HCT116 (cell line): ENCODE results near the gene ABHD12B. TPM values are rescaled to one million over a fixed set of nuclear protein-coding genes. Genes with fewer than 3 reads are reported as not detected.

ENCODE experiments used
- ATAC-seq: fragments of 200-7000 bp; cut with Tn5 transposase; 2 replicates; pipeline ENCODE4 v1.9.1; 2020; ENCODE audit warnings: mild to moderate bottlenecking, moderate library complexity
- BruUV-seq: library from RNA; stranded (reverse); fragments of 400-500 nt; replicated peaks from 2 replicates; lab custom pipeline; 2021; lab: Mats Ljungman, UMichigan
- CTCF ChIA-PET: fragments of 300-600 bp; sonication (Branson Sonifier 250); formaldehyde crosslinking; loops from one replicate; lab custom pipeline; 2021; ENCODE audit warnings: antibody characterized with exemption; lab: Charles Lee
- POLR2A ChIA-PET: fragments of 300-600, 350-600 bp; sonication (Branson Sonifier 250); formaldehyde crosslinking; loops from one replicate; lab custom pipeline; 2021; ENCODE audit warnings: antibody characterized with exemption; lab: Charles Lee
- RAD21 ChIA-PET, 2 experiments: fragments of 300-600 bp; sonication (Branson Sonifier 250); formaldehyde crosslinking; loops; one replicate each; lab custom pipeline; 2023; ENCODE audit warnings: low total read pairs in 2 of 2; ENCODE audit not compliant: uncharacterized antibody in 2 of 2, unreplicated experiment in 2 of 2, low non-redundant PET in 1 of 2; lab: Charles Lee
- DNase-seq: peaks from one replicate; pipeline ENCODE4 v3.0.0-alpha.2; 2010; ENCODE audit warnings: low read depth, low spot score
- H2AFZ ChIP-seq: fragments of 200-600 bp; shearing (Covaris generic), sonication (generic); 2 replicates; pipeline ENCODE4 v1.6.1; 2017; ENCODE audit warnings: low read depth, mixed run types, mixed read lengths, antibody characterized with exemption, low read length; ENCODE audit not compliant: poor library complexity, severe bottlenecking
- H3K27ac ChIP-seq: 2 replicates; pipeline ENCODE4 v1.5.1; 2012; ENCODE audit warnings: low read depth, low read length
- H3K27me3 ChIP-seq: fragments of 200-600 bp; sonication (generic); 2 replicates; pipeline ENCODE4 v1.6.1; 2016; ENCODE audit warnings: mixed run types, low read length, mixed read lengths; ENCODE audit not compliant: insufficient read depth
- H3K36me3 ChIP-seq, 2 experiments: fragments of 200-500 bp in 1 of 2; fragments of 200-600 bp in 1 of 2; sonication (Bioruptor generic) in 1 of 2; sonication (generic) in 1 of 2; 2 replicates each; pipeline versions ENCODE4 v1.5.1 to v1.6.1; 2014 to 2016; ENCODE audit warnings: low read length in 2 of 2, inconsistent platforms in 1 of 2, mixed read lengths in 1 of 2, mixed run types in 1 of 2; ENCODE audit not compliant: insufficient read depth in 2 of 2, control insufficient read depth in 1 of 2
- H3K4me1 ChIP-seq, 2 experiments: fragments of 200-600 bp in 1 of 2; sonication (generic) in 1 of 2; 2 replicates each; pipeline versions ENCODE4 v1.5.1 to v1.6.1; 2012 to 2017; ENCODE audit warnings: low read length in 2 of 2, inconsistent platforms in 1 of 2, mild to moderate bottlenecking in 1 of 2, mixed read lengths in 1 of 2, mixed run types in 1 of 2, moderate library complexity in 1 of 2; ENCODE audit not compliant: insufficient read depth in 2 of 2, control insufficient read depth in 1 of 2
- H3K4me2 ChIP-seq: fragments of 200-600 bp; sonication (generic); 2 replicates; pipeline ENCODE4 v1.6.1; 2017; ENCODE audit warnings: mixed run types, low read length, mixed read lengths
- H3K4me3 ChIP-seq, 2 experiments: fragments of 200-600 bp in 1 of 2; sonication (generic) in 1 of 2; replicated peaks in 1 of 2; 2 replicates each; pipeline ENCODE4 v1.5.1; 2011 to 2016; ENCODE audit warnings: low read length in 2 of 2, control low read depth in 1 of 2, low read depth in 1 of 2, mild to moderate bottlenecking in 1 of 2, mixed read lengths in 1 of 2, mixed run types in 1 of 2
- H3K79me2 ChIP-seq: fragments of 200-600 bp; sonication (generic); 2 replicates; pipeline ENCODE4 v1.6.1; 2017; ENCODE audit warnings: mild to moderate bottlenecking, mixed run types, low read length, moderate library complexity, mixed read lengths; ENCODE audit not compliant: insufficient read depth
- H3K9ac ChIP-seq: fragments of 200-600 bp; sonication (generic); 2 replicates; pipeline ENCODE4 v1.6.1; 2016; ENCODE audit warnings: low read length, mixed read lengths
- H3K9me2 ChIP-seq: fragments of 200-600 bp; sonication (generic), shearing (Covaris generic); 2 replicates; pipeline ENCODE4 v1.6.1; 2017; ENCODE audit warnings: mixed run types, mild to moderate bottlenecking, moderate library complexity; ENCODE audit not compliant: insufficient read depth
- H3K9me3 ChIP-seq, 2 experiments: fragments of 200-500 bp in 1 of 2; fragments of 200-600 bp in 1 of 2; sonication (Bioruptor generic) in 1 of 2; sonication (generic) in 1 of 2; 2 replicates each; pipeline ENCODE4 v1.6.1; 2014 to 2017; ENCODE audit warnings: low read length in 2 of 2, mixed read lengths in 2 of 2, inconsistent platforms in 1 of 2, low read depth in 1 of 2, mild to moderate bottlenecking in 1 of 2, mixed run types in 1 of 2, moderate library complexity in 1 of 2; ENCODE audit not compliant: control insufficient read depth in 1 of 2, insufficient read depth in 1 of 2
- H4K20me1 ChIP-seq: fragments of 200-600 bp; sonication (generic), shearing (Covaris generic); 2 replicates; pipeline ENCODE4 v1.6.1; 2017; ENCODE audit warnings: mixed run types, mild to moderate bottlenecking, moderate library complexity; ENCODE audit not compliant: insufficient read depth
- CBX3 ChIP-seq: IDR thresholded peaks from 2 replicates; pipeline ENCODE4 v1.6.1; 2012; ENCODE audit warnings: low read depth
- CEBPB ChIP-seq: IDR thresholded peaks from 2 replicates; pipeline ENCODE4 v1.6.1; 2012; ENCODE audit warnings: low read depth
- EGR1 ChIP-seq: IDR thresholded peaks from 2 replicates; pipeline ENCODE4 v1.6.1; 2012; ENCODE audit warnings: low read depth
- ELF1 ChIP-seq: IDR thresholded peaks from 2 replicates; pipeline ENCODE4 v1.6.1; 2012; ENCODE audit warnings: low read depth, borderline replicate concordance
- EZH2phosphoT487 ChIP-seq: fragments of 200-600 bp; IDR thresholded peaks from 2 replicates; pipeline ENCODE4 v1.6.1; 2018; ENCODE audit warnings: antibody characterized with exemption, borderline replicate concordance
- FOSL1 ChIP-seq: IDR thresholded peaks from 2 replicates; pipeline ENCODE4 v1.6.1; 2012; ENCODE audit warnings: low read depth
- JUND ChIP-seq: IDR thresholded peaks from 2 replicates; pipeline ENCODE4 v1.6.1; 2012
- POLR2A ChIP-seq: IDR thresholded peaks from 2 replicates; pipeline ENCODE4 v1.7.0; 2011; ENCODE audit warnings: borderline replicate concordance; ENCODE audit not compliant: insufficient read depth, insufficient read length; ENCODE audit errors: extremely low read depth
- POLR2AphosphoS5 ChIP-seq: IDR thresholded peaks from 2 replicates; pipeline ENCODE4 v1.6.1; 2011; ENCODE audit warnings: mild to moderate bottlenecking, low read depth, low read length, moderate library complexity
- RAD21 ChIP-seq: IDR thresholded peaks from 2 replicates; pipeline ENCODE4 v1.6.1; 2012; ENCODE audit warnings: low read depth, mild to moderate bottlenecking
- SIN3A ChIP-seq: IDR thresholded peaks from 2 replicates; pipeline ENCODE4 v1.6.1; 2012; ENCODE audit warnings: low read depth
- SP1 ChIP-seq: IDR thresholded peaks from 2 replicates; pipeline ENCODE4 v1.6.1; 2012; ENCODE audit warnings: low read depth
- SRF ChIP-seq: IDR thresholded peaks from 2 replicates; pipeline ENCODE4 v1.6.1; 2012; ENCODE audit warnings: low read depth
- YY1 ChIP-seq: IDR thresholded peaks from 2 replicates; pipeline ENCODE4 v1.6.1; 2011; ENCODE audit warnings: low read length, low read depth, moderate library complexity, mild to moderate bottlenecking; ENCODE audit not compliant: insufficient replicate concordance; ENCODE audit errors: extremely low read depth
- ZFX ChIP-seq: fragments of 450-650 bp; IDR thresholded peaks from 2 replicates; pipeline ENCODE4 v1.6.1; 2017
- ZNF274 ChIP-seq: fragments of 200-500 bp; sonication (Bioruptor generic); IDR thresholded peaks from 2 replicates; pipeline ENCODE4 v1.6.1; 2014; ENCODE audit warnings: mild to moderate bottlenecking, low read depth, low read length, inconsistent platforms
- intact Hi-C: fragments of 100-400 bp; cut with micrococcal nuclease; formaldehyde crosslinking; loops from 2 replicates; pipeline ENCODE4 v1.10.0; 2022
- total RNA-seq: library from RNA; stranded (reverse); gene quantifications from one replicate; pipeline ENCODE4 v1.2.1, GENCODE V29; 2021; ENCODE audit not compliant: unreplicated experiment
- TF ChIP-seq, protein P1 (sequence below): IDR thresholded peaks from 2 replicates; pipeline ENCODE4 v1.6.1; 2012; ENCODE audit warnings: low read depth
- TF ChIP-seq, protein P2 (sequence below), 3 experiments: fragments of 200-600 bp in 1 of 3; sonication (generic) in 1 of 3; IDR thresholded peaks in 2 of 3; conservative IDR thresholded peaks in 1 of 3; 2 replicates each; pipeline ENCODE4 v1.5.1; 2012 to 2017; ENCODE audit warnings: low read depth in 2 of 3, low read length in 2 of 3, antibody characterized with exemption in 1 of 3, borderline replicate concordance in 1 of 3, control low read depth in 1 of 3, mild to moderate bottlenecking in 1 of 3, mixed read lengths in 1 of 3, mixed run types in 1 of 3, moderate library complexity in 1 of 3; ENCODE audit not compliant: insufficient read depth in 1 of 3
- TF ChIP-seq, protein P3 (sequence below): IDR thresholded peaks from 2 replicates; pipeline ENCODE4 v1.6.1; 2012
- TF ChIP-seq, protein P4 (sequence below): IDR thresholded peaks from 2 replicates; pipeline ENCODE4 v1.6.1; 2012

Gene ABHD12B
- total RNA-seq, 1 experiment from 2014 or later: 0.74 TPM

- Histone ChIP-seq H3K4me3 (no peak overlapping the region), H3K79me2 (peaks cover 4% of the 10 kb centered on the region; the same call in 1 of the 2 replicates), H3K9me3 (no peaks in the 10 kb centered on the region), H3K4me2 (no peak overlapping the region), H3K4me1 (no peaks in the 10 kb centered on the region)
- ATAC-seq: no peak
- TF ChIP-seq ELF1: no peak
- TF ChIP-seq SP1: no peak
- no peak for TF ChIP-seq EGR1
- TF ChIP-seq, protein P1, sequence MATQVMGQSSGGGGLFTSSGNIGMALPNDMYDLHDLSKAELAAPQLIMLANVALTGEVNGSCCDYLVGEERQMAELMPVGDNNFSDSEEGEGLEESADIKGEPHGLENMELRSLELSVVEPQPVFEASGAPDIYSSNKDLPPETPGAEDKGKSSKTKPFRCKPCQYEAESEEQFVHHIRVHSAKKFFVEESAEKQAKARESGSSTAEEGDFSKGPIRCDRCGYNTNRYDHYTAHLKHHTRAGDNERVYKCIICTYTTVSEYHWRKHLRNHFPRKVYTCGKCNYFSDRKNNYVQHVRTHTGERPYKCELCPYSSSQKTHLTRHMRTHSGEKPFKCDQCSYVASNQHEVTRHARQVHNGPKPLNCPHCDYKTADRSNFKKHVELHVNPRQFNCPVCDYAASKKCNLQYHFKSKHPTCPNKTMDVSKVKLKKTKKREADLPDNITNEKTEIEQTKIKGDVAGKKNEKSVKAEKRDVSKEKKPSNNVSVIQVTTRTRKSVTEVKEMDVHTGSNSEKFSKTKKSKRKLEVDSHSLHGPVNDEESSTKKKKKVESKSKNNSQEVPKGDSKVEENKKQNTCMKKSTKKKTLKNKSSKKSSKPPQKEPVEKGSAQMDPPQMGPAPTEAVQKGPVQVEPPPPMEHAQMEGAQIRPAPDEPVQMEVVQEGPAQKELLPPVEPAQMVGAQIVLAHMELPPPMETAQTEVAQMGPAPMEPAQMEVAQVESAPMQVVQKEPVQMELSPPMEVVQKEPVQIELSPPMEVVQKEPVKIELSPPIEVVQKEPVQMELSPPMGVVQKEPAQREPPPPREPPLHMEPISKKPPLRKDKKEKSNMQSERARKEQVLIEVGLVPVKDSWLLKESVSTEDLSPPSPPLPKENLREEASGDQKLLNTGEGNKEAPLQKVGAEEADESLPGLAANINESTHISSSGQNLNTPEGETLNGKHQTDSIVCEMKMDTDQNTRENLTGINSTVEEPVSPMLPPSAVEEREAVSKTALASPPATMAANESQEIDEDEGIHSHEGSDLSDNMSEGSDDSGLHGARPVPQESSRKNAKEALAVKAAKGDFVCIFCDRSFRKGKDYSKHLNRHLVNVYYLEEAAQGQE: no peak
- TF ChIP-seq ZFX: no peak
- TF ChIP-seq, protein P2, sequence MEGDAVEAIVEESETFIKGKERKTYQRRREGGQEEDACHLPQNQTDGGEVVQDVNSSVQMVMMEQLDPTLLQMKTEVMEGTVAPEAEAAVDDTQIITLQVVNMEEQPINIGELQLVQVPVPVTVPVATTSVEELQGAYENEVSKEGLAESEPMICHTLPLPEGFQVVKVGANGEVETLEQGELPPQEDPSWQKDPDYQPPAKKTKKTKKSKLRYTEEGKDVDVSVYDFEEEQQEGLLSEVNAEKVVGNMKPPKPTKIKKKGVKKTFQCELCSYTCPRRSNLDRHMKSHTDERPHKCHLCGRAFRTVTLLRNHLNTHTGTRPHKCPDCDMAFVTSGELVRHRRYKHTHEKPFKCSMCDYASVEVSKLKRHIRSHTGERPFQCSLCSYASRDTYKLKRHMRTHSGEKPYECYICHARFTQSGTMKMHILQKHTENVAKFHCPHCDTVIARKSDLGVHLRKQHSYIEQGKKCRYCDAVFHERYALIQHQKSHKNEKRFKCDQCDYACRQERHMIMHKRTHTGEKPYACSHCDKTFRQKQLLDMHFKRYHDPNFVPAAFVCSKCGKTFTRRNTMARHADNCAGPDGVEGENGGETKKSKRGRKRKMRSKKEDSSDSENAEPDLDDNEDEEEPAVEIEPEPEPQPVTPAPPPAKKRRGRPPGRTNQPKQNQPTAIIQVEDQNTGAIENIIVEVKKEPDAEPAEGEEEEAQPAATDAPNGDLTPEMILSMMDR (IDR thresholded peaks at IDR 0.05 in 2 of 3, conservative IDR thresholded peaks at IDR 0.05 in 1 of 3; ENCODE audit: borderline replicate concordance in 1 of 3, insufficient read depth in 1 of 3, low read depth in 2 of 3, low read length in 2 of 3): no peak
- no peak for TF ChIP-seq SIN3A
- TF ChIP-seq, protein P3, sequence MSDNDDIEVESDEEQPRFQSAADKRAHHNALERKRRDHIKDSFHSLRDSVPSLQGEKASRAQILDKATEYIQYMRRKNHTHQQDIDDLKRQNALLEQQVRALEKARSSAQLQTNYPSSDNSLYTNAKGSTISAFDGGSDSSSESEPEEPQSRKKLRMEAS: no peak
- no peak for TF ChIP-seq RAD21
- TF ChIP-seq CBX3: no peak
- no peak for TF ChIP-seq YY1
- no peak for TF ChIP-seq CEBPB
- TF ChIP-seq POLR2AphosphoS5: no peak
- TF ChIP-seq, protein P4, sequence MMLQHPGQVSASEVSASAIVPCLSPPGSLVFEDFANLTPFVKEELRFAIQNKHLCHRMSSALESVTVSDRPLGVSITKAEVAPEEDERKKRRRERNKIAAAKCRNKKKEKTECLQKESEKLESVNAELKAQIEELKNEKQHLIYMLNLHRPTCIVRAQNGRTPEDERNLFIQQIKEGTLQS: no peak
- no peak for TF ChIP-seq FOSL1
- TF ChIP-seq SRF: no peak
- TF ChIP-seq ZNF274: no peak
- no peak for TF ChIP-seq POLR2A
- TF ChIP-seq JUND: no peak
- no peak for TF ChIP-seq EZH2phosphoT487
- TF ChIP-seq, all 23 proteins: peak for 0
- H3K36me3 ChIP-seq: peaks cover 48 to 50% of the 10 kb centered on the region in 2 experiments; a peak in 3 of 4 replicates
- ChIA-PET CTCF (no interaction called here), RAD21 (no interaction called here), POLR2A (interaction anchor here (0.6 to 1.2 kb wide), 2 partner anchors 19 to 1158 kb away, joined by 3 read pairs; partner anchors contain the start of gene PYGL)
- H3K27ac ChIP-seq: no peak overlapping the region
- H2AFZ ChIP-seq: no peak overlapping the region
- no peak overlapping the region for H3K9ac ChIP-seq
- no peaks in the 10 kb centered on the region for H3K27me3 ChIP-seq
- no TSS peak for BruUV-seq
- no peaks in the 10 kb centered on the region for H3K9me2 ChIP-seq
- DNase-seq: no peak
- intact Hi-C loops: no loop called here
- no peaks in the 10 kb centered on the region for H4K20me1 ChIP-seq
Measured at GRCh38 chr14:50924843-50925242, 53.0 kb downstream of the ABHD12B start.
